GM19043 (cell line): ENCODE measurements around the gene GPRC5A.

Source experiments
- ATAC-seq: cut with Tn5 transposase; IDR thresholded peaks from one replicate; pipeline ENCODE4 v1.9.1; 2021; ENCODE audit warnings: low read depth; ENCODE audit not compliant: unreplicated experiment

GPRC5A gene

GRCh38 chr12:12936983-12937491, 45.7 kb downstream of the GPRC5A start:
- no peak for ATAC-seq

DNA sequence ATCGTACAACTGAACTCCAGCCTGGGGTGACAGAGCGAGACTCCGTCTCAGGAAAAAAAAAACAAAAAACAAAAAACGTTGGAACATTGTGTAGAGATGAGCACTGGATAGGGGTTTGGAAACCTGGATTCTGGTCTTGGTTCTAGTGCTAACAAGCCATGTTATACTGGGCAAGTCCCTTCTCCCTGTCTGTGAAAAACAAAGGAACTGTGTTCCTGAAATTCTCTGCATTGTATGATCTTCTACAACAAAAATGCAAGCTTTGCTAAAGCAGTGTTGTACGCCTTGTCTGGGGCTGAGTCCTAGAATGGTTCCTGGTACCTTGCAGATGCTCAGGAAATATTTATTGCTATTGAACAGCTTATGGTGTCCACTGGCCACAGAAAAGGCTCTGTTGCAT, 47.2 kb downstream of the GPRC5A start:
- ATAC-seq = no peak

DNA sequence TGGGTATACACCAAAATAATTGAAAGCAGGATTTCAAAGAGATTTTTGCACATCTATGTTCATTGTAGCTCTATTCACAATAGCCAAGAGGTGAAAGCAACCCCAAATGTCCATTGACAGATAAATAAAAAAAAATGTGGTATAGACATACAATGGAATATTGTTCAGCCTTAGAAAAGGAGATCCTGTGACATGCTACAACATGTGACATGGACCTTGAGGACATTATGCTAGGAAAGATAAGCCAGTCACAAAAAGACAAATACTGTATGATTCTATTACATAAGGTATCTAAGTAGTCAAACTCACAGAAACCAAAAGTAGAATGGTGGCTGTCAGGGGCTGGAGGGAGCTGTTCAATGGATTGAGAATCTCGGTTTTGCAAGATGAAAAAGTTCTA, 48.5 kb downstream of the GPRC5A start:
- ATAC-seq = no peak

GRCh38 chr12:12941450-12942350, 50.3 kb downstream of the GPRC5A start:
- ATAC-seq = no peak

- no peak for ATAC-seq
Observed at GRCh38 chr12:12943586-12944260, 52.4 kb downstream of the GPRC5A start.

DNA sequence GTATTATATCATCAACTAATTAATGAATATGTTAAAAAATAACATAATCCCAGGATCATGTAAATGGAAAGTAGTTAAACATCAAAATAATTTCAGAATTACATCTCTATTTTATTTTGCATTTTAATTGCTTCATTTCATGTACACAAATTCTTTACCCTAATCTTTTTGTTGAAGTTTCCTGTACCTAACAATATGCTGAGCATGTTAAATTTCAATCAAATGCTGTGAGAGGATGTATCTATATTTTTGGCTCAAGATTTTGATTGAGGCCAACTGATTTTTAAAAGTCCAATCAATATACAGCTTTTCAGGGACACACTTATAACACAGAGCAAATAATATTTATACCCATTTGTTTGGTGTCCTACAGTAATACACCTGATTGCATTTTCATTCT, 54.2 kb downstream of the GPRC5A start:
- ATAC-seq = no peak

DNA sequence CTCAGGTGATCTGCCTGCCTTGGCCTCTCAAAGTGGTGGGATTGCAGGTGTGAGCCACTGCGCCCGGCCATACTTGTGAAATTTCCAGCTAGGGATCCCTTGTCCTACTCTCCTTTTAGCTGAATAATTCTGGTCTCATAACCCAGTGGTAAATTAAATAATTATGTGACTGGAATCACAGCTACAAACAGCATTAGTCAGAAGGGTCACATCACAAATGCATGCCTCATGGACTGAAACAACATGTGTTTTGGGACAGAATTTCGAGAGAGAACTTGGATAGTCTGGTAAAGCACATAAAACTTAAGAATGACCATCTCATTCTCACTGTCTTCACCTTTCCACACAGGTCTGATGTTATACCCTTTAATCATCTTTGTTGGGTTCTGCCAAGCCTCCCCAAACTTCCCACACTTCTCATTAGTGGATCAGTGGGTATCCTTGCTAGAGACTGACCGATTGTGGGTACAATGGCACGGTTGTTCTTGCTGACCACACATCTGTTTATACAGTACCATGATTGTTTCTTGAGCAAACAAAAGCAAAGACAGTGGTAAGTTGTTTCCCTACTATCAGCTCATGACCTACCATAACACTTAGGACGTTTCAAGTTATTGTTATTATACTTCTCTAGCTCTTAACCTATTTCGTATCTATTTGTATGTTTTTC, 55.5 kb downstream of the GPRC5A start:
- no peak for ATAC-seq

- ATAC-seq = no peak
Observed at GRCh38 chr12:12947902-12948301, 56.5 kb downstream of the GPRC5A start.

GRCh38 chr12:12951504-12951903, 60.1 kb downstream of the GPRC5A start:
- ATAC-seq = no peak

DNA sequence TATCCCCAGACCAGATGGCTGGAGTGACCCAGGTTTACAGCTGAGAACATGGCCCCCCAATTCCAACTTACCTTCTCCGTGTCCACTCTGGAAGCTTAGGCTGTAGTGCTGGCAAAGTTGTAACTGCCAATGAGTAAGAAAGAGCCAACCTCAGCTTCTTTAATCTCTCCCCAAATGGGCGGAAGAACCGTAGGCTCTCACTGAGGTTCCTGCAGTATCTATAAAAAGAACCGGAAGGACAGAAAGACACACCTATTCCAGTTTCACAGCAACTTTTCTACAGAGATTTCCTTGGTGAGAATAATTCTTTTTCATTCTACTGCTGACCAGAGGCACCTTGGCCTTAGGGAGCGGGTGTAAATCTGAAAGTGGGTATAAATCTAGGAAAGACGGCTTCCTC, 60.7 kb downstream of the GPRC5A start, which contains the start of gene GPRC5D:
Gene GPRC5D (minus strand): TSS at position 135 of the 400 bp plus-strand sequence. CDS start 1,786 bp downstream, outside the sequence.
- ATAC-seq = no peak

DNA sequence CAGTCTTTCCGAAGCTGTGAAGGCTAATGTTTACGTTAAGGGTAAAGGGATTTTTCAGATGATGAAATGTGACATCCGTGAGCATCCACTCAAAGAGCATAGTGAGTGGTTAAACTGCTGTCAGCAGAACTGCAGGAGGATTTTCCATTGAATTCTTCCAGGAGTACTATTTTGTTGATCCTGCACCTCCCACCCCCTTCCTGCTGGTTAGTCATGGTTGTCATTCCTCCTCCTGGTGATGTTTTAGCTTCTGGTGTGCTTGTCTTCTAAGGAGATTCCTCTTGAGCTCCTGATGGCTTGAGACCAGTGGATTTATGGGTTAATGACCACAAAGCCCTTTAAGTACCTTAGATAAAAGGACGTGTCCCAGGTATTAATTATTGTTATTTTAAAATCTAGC, 63.0 kb downstream of the GPRC5A start:
- ATAC-seq = no peak

GRCh38 chr12:12954878-12955625, 63.7 kb downstream of the GPRC5A start:
- ATAC-seq = no peak

GRCh38 chr12:12958886-12959285, 67.5 kb downstream of the GPRC5A start:
- no peak for ATAC-seq

GRCh38 chr12:12960639-12961209, 69.4 kb downstream of the GPRC5A start:
- ATAC-seq = no peak

DNA sequence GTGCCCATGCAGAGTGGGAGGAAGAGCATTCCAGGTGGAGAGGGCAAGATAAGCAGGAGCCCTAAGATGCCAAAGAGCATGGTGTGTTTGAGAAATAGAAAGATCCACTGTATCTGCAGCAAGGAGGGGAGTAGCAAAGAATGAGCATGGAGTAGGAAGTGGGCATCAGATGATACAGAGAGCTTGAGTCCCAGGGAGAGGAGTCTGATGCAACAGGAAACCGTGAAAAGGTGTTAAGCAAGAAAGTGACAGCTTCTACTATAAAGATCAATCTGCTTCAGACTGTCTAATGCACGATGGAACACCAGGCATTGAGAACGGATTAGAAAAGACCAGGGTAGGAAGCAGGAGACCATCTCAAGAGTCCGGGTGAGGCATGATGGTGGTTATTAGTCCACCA, 72.9 kb downstream of the GPRC5A start:
- ATAC-seq = no peak

GRCh38 chr12:12965836-12966235, 74.5 kb downstream of the GPRC5A start:
- ATAC-seq = no peak
